ENCODE data around the gene CACNA1B.

Gene CACNA1B

DNA sequence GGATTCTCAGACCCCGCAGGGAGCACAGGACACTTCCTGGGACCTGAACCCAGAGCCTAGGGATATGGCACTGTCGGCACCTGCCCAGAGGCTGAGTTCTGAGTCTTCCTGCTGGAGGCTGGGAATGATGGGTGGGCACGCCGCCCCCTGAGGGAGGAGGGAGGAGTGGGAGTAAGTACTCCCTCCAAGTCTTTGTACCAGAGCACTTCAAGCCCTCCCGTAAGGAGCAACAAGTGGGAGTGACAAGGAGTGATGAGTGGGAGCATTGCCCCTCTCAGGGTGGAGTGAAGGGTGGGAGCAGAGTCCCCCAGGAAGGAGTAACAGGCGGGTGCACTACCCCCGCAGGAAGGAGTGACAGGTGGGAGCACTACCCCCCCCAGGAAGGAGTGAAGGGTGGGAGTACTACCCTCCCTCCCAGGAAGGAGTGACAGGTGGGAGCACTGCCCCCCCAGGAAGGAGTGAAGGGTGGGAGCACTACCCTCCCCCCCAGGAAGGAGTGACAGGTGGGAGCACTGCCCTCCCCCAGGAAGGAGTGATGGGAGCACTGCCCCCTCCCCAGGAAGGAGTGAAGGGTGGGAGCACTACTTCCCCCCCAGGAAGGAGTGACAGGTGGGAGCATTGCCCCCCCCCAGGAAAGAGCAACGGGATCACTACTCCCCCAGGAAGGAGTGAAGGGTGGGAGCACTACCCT lies 100.1 kb downstream of the CACNA1B start:
- DNase-seq (ENCODE audit: insufficient read length, low spot score) (no peak), FAIRE-seq (no peak)

DNA sequence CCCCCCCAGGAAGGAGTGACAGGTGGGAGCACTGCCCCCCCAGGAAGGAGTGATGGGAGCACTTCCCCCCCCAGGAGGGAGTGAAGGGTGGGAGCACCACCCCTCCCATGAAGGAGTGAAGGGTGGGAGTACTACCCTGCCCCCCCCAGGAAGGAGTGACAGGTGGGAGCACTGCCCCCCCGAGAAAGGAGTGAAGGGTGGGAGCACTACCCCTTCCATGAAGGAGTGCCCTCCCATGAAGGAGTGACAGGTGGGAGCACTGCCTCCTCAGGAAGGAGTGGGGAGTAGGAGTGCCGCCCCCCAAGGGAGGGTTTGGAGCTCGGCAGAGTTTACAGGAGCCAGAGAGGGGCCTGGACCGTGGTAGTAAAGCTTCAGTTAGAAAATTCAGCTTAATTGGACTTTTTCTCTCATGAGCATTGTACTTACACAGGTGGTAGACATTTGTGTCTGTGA lies 100.7 kb downstream of the CACNA1B start:
- FAIRE-seq, result no peak

DNA sequence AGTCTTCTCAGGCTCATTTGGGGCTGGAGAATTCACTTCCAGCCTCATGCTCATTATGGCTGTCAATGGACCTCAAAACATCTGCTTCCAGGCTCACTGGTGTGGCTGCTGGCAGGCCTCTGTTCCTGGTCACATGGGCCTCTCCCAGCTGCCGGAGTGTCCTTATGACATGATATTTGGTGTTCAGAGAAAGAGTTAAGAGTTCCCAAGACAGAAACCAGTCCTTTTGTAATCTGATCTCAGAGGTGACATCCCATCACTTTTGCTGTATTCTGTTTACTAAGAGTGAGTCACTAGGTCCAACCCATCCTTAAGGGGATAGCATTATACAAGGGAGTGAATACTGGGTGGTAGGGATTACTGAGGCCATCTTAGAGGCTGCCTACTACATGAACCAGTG lies 104.6 kb downstream of the CACNA1B start:
- DNase-seq (ENCODE audit: insufficient read length, low spot score) (no peak), FAIRE-seq (no peak)

More for the DNA sequence above, 100.7 kb downstream of the CACNA1B start:
- no peak for DNase-seq (ENCODE audit: insufficient read length, low spot score)

DNA sequence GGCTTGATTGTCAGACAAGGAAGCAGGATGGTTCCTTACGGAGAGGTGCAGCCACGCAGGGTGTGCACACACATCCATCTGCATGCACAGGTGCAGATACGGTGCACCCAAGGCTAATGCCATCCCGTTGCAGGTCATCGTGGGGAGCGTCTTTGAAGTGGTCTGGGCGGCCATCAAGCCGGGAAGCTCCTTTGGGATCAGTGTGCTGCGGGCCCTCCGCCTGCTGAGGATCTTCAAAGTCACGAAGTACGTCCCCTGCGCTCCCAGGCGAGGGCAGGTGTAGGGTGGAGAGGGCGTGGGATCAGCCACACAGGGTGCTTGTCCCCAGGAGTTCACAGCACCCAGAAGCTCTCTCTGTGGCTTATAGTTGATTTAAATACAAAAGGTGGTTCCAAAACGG lies 106.4 kb downstream of the CACNA1B start:
- FAIRE-seq, result no peak
- no peak for DNase-seq (ENCODE audit: insufficient read length, low spot score)

GRCh38 chr9:137984520-137985257 lies 107.1 kb downstream of the CACNA1B start:
- FAIRE-seq (no peak), DNase-seq (ENCODE audit: insufficient read length, low spot score) (no peak)

DNA sequence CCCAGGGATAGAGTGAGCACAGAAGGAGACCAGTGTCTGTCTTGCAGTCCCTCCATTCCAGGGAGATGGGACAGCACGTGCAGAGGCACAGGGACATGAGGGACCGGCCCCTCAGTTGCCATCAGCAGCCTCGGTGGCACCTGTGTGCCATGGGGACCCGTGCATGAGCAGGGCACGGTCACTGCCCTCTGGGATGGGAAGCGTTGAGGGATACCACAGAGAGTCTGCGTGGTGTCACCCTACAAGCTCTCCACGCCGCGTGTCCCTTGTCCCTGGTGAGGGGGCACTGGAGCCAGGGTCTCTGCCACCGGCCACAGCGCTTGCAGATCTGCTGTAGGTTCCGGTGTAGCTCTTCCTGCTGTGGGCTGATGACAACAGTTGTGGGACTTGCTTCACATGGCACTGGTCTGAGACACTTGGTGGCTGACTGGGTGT lies 108.1 kb downstream of the CACNA1B start:
- FAIRE-seq (no peak), DNase-seq (ENCODE audit: insufficient read length, low spot score) (no peak)

- FAIRE-seq, result no peak
- DNase-seq (ENCODE audit: insufficient read length, low spot score), result no peak
Measured at GRCh38 chr9:137986268-137987099, 108.9 kb downstream of the CACNA1B start.

GRCh38 chr9:137987244-137988030 lies 109.9 kb downstream of the CACNA1B start:
- DNase-seq (ENCODE audit: insufficient read length, low spot score) (no peak), FAIRE-seq (no peak)

- DNase-seq (ENCODE audit: insufficient read length, low spot score) (no peak), FAIRE-seq (no peak)
Measured at GRCh38 chr9:137988051-137988450, 110.5 kb downstream of the CACNA1B start.

- no peak for DNase-seq (ENCODE audit: insufficient read length, low spot score)
- no peak for FAIRE-seq
Measured at GRCh38 chr9:137988701-137989100, 111.1 kb downstream of the CACNA1B start.

DNA sequence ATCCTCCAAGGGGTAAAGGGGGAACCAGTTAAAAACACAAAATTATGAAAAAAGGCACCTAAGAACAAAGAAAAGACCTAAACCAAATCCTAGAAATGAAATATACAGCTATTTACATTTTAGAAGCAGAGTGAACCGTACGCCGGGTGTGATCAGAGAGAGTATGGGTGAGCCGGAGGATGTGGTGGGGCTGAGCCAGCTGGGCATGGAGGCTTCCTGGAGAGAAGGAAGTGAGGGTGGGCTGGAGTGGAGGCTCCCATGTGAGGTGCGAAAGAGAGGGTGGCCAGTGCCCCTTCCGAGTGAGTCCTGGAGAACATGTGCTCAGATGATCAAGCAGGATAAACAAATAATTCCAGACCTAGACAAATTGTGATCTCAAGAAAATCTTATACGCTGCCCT lies 111.6 kb downstream of the CACNA1B start:
- no peak for FAIRE-seq

DNA sequence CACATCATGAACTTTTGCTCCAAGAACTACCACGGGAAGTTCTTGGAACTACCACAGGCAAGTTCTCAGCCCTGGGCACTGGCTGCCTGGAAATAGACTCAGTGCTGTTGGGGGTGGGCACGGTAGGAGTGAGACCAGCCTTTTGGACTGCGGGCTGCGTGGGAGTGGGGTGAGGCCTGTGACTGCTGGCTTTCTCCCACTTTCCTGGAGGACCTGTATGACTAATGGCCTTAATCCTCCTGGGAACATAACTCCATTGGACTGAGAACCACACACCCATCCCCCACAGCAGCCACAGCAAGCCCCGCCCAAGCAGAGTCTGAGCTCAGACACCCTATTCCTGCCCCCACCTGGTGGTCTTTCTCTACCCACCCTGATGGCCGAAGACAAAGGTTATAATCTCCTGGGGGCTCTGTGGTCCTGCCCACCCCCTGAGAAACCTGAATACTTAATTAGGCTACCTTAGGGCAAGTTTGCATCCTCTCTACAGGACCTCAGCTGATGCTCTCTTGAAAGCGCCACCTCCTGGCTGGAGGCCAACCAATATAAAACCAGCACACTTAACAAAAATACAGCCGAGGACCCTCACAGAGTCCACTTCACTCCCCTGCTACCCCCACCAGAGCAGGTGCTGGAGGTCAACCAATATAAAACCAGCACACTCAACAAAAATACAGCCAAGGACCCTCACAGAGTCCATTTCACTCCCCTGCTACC lies 112.6 kb downstream of the CACNA1B start:
- FAIRE-seq (no peak), DNase-seq (ENCODE audit: insufficient read length, low spot score) (no peak)

More for the DNA sequence above, 111.6 kb downstream of the CACNA1B start:
- DNase-seq (ENCODE audit: insufficient read length, low spot score), result no peak

- no peak for DNase-seq (ENCODE audit: insufficient read length, low spot score)
- no peak for FAIRE-seq
Measured at GRCh38 chr9:138003485-138004190, 126.1 kb downstream of the CACNA1B start.

GRCh38 chr9:138006576-138007233 lies 129.1 kb downstream of the CACNA1B start:
- DNase-seq (ENCODE audit: insufficient read length, low spot score) (no peak), FAIRE-seq (no peak)

DNA sequence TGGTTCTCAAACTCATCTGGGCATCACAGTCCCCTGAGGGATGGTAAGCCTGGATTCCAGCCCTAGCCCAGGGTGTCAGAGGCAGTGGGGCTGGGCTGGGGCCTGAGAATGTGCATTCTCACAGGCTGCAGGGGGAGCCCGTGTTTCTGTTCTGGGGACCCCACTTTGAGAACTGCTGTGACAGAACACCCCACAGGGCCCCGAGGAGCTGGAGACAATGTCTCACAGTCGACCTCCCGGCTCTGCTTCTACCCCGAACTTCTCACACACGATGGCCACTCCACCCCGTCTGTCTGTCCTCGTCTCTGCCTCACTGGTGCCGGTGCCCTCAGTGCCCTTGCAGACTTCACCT lies 130.0 kb downstream of the CACNA1B start:
- no peak for FAIRE-seq
- no peak for DNase-seq (ENCODE audit: insufficient read length, low spot score)

DNA sequence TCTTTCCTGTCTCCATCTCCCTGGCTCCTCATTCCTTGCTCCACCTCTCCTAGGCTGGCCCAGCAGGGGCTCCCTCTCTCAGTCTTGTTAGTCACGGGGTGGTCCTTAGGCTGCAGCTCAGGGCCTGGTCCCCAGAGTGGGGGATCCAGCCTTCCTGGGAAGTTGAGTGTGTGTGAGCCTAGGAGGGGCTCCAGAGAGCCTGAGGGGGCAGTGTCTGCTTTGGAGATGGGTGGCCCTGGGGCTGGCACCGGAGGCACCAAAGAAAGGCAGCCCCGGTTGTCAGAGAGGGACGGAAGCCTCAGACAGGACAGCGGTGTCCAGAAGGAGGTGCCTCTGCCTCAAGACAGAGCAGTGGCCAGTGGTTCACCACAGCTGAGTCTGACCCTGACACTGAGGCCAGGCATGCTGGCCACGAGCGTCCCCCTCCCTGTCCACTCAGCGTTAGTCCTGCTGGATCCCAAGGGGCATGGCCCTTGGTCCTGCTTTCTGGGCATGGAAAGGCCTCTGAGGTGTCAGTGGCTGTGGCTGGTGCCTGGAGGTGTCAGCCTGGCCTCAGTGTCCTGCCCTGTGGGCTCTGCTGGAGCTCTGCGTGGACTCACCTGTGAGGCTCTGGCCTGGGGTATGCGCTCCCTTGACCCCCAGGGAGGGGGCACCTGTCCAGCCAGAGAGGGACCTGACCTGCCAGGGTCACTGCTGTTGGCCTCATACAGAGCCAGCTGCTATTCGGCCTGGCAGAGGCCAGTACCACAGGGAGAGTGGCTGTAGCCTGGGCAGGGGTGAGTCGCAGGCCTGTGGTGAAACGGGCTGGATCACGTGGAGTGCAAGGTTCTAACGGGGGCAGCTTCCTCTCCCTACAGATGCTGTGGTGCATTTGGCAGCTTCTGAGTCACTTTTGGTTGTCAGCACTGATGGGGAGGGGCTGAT lies 130.6 kb downstream of the CACNA1B start:
- no peak for DNase-seq (ENCODE audit: insufficient read length, low spot score)
- FAIRE-seq, result no peak

- FAIRE-seq (no peak), DNase-seq (ENCODE audit: insufficient read length, low spot score) (no peak)
Measured at GRCh38 chr9:138009016-138009802, 131.6 kb downstream of the CACNA1B start.
